Raji (cell line): ENCODE data around the gene RTEL1.

Experiments used
- POLR2A ChIP-seq: IDR thresholded peaks from 2 replicates; pipeline ENCODE4 v1.6.1; 2011; ENCODE audit warnings: low read depth, low read length, control low read depth; ENCODE audit not compliant: insufficient read depth

RTEL1 gene

DNA sequence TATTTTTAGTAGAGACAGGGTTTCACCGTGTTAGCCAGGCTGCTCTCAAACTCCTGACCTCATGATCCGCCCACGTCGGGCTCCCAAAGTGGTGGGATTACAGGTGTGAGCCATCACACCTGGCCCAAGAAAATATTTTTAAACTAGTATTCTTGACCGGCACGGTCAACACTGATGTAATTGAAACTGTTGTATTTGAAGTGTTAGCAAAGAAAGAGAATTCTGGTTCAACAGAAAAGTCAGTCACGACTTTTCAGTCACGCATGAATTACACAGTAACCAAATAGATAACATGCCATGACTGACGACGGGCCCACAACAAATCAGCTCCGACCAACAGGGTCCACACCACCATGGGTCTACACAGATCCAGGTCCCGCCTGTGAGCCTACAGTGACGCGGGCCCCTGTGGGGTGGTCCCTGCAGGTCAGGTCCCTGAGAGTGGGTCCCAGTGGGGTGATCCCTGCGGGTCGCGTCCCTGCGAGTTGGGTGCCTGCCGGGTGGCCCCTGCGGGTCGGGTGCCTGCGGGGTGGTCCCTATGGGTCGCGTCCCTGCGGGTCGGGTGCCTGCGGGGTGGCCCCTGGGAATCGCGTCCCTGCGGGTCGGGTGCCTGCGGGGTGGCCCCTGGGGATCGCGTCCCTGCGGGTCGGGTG, 32.2 kb upstream of the RTEL1 start:
- TF ChIP-seq POLR2A: peak; percentile 66

DNA sequence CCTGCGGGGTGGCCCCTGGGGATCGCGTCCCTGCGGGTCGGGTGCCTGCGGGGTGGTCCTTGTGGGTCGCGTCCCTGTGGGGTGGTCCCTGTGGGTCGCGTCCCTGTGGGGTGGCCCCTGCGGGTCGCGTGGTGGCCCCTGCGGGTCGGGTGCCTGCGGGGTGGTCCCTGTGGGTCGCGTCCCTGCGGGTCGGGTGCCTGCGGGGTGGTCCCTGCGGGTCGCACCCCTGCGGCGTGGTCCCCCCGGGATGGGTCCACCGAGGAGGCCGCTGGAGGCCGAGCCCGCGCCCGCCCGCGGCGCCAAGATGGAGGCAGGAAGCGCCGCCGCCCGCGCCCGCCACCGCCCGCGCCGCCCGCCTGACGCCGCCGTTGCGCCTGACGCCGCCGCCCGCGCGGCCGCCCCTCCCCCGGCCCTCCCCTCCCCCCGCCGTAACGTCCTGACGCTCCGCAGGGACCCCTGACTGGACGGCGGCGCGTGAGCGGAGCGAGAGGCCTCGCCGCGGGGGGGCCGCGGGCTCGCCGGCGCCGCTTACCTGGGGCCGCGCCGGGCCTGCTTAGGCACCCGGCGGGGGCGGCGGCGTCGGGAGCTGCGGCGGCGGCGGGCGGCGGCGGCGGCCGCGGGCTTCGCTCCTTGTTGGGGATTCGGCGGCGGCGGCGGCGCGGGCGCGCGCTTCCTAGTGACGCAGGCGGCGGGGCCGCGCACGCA, 31.5 kb upstream of the RTEL1 start, which contains the start of gene GMEB2:
GMEB2 (minus strand) TSS at position 678 of the 705 bp plus-strand sequence. CDS start 7,704 bp downstream, outside the sequence.
- peak; percentile 56; the same call in 1 of the 2 replicates for TF ChIP-seq POLR2A

DNA sequence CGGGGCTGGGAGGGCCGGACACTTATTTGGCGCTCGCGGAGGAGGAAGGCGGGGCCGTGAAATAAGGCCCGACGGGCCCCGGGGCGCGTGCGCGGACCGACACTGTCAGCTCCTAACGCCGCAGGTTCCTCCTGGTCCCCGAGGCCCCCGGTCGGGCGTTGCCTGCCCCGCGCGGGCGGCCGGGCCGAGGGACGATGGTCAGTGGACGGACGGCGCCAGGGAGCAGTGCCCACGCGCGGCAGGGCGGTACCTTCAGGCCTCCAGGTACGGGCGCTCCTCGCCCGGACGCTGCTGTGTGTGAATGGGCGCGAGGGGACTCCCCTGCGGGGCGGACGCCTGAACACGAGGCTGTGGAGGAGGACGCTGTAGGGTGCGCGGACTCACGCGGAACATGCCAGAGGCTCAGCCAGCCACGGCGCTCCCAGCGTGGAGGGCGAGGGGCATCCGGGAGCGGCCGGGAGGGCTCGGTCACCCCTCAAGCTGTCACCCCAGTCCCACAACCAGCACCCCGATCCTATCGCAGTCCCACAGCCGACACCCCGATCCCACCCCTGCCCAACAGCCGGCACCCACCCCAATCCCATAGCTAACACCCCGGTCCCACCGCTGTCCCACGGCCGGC, 30.9 kb upstream of the RTEL1 start:
- peak; percentile 89 for TF ChIP-seq POLR2A

DNA sequence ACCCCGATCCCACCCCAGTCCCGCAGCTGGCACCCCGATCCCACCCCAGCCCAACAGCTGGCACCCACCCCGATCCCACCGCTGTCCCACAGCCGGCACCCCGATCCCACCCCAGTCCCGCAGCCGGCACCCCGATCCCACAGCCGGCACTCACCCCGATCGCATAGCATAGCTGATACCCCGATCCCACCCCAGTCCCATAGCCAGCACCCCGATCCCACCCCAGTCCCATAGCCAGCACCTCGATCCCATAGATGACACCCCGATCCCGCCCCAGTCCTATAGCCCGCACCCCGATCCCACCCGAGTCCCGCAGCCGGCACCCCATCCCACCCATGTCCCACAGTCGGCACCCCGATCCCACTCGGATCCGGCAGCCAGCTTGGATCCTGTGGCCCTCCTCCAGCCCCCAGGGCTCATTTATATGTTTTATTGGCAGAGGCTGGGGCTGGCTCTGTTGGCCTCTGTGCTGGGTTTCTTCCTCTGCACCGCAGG, 30.3 kb upstream of the RTEL1 start:
- TF ChIP-seq POLR2A: no peak

DNA sequence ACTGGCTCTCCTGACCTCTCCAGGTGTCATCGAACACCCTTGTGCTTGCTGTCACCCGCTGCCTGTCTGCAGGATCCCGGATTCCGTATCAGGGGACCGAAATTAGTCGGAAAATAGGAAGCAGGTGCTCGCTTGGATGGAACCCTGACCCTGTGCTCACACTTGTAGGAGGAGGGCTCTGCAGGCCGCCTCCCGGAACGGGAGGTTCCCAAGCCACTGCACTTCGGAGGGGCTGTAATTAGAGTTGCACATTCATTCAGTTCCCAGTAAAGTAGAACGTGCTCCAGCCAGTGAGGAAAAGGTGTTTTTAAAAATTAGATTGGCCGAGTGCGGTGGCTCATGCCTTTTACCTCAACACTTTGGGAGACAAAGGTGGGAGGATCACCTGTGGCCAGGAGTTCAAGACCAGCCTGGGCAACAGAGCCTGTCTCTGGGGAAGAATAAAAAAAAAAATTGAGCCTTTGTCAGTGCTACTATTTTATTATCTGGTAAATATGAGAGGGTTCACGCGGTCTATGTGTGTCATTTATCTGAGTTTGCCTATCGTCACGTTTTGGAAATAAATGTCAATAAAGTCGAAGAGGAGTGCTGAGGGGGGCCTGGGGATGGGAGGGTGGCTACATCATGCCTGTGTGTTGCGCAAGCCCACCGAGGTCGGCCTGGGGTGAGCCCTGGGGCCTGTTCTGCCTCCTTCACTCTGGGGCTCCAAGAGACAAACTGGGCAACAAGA, 29.7 kb upstream of the RTEL1 start:
- no peak for TF ChIP-seq POLR2A

DNA sequence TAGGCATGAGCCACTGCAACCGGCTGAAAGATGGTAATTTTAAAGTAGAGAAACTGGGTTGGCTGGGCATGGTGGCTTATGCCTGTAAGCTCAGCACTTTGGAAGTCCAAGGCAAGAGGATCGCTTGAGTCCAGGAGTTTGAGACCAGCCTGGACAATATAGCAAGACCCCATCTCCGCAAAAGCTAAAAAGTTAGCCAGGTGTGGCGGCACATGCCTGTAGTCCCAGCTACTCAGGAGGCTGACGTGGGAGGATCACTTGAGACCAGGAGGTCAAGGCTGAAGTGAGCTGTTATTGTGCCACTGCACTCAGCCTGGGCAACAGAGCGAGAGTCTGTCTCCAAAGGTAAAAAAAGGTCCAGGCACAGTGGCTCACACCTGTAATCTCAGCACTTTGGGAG, 27.2 kb upstream of the RTEL1 start:
- 0 out of 2 replicates have a peak, but pooled peaks have one; percentile 22 for TF ChIP-seq POLR2A

DNA sequence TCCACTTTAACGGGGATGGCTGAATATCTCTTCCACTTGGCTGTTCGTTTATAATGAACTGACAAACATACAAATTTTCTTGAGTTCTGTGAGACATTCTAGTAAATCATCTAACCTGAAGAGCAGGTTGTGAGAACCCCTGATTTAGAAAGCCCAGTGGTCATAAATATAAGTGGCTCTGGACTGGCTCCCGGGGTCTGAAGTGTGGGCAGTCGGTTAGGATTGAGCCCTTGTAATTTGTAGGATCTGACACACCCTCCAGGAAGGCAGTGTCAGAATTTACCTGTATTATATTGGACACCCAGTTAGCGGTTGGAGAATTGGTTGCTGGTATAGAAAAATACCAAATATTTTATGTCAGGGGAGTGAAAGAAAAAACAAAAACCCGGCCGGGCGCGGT, 24.4 kb upstream of the RTEL1 start:
- TF ChIP-seq POLR2A: no peak

DNA sequence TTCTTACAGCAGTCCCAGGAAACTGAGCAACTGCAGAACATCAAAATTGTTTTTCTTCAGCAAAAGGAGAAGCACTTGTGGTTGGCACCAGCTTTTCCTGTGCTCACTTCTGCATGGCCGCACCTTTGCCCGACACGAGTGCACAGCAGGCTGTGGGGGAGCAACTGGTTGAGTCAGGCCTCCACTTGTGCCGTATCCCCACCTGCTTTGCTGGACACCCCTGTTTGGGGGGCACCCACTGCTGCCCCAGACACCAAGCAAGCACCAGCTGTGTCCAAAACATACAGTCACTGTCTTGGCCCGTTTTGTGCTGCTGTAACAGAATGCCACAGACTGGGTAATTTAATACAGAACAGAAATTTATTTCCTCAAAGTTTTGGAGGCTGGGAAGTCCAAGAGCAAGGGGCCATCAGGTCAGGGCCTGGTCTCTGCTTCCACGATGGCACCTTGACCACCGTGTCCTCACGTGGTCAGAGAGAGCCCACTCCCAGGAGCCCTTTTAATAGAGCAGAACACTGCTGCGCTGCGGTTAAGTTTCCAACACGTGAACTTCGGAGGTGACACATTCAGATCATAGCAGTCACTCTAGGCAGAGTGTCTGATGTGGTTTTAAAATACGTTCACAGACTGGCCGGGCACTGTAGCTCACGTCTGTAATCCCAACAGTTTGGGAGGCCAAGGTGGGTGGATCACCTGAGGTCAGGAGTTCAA, 22.5 kb upstream of the RTEL1 start:
- TF ChIP-seq POLR2A: peak; percentile 34

DNA sequence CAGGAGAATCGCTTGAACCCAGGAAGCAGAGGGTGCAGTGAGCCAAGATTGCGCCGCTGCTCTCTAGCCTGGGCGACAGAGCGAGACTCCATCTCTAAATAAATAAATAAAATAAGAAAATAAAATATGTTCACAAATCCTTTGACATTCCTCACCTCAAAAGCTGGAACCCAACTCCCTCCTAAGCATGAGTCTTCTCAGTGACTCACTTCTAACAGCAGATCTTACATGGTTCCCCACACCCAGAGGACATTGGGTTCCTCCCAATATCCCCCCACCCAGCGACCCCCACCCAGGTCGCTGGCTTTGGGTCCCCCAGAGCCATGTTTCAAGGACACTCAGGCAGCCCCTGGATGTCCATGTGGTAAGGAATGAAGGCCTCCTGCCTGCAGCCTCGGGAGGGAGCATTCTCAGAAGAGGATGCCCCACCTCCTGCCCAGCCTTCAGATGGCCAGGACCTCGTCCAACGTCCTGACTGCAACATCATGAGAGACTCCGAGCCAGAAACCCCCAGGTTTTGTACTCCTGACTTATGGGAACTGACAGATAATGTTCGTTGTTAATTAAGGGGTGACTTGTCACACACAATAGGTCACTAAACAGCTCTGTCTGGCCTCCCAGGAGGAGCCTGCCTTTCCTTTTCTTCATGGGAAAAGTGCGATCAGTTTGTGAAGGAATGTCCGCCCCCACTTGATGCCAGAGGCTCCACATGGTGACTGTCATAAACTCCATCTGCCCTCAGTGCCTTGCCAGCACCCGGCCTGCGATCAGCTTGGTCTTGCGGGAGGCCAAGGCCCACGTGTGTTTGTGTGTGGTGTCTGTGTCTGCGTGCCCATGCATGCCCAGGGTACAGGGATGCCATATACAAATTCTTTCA, 21.1 kb upstream of the RTEL1 start:
- TF ChIP-seq POLR2A: no peak

DNA sequence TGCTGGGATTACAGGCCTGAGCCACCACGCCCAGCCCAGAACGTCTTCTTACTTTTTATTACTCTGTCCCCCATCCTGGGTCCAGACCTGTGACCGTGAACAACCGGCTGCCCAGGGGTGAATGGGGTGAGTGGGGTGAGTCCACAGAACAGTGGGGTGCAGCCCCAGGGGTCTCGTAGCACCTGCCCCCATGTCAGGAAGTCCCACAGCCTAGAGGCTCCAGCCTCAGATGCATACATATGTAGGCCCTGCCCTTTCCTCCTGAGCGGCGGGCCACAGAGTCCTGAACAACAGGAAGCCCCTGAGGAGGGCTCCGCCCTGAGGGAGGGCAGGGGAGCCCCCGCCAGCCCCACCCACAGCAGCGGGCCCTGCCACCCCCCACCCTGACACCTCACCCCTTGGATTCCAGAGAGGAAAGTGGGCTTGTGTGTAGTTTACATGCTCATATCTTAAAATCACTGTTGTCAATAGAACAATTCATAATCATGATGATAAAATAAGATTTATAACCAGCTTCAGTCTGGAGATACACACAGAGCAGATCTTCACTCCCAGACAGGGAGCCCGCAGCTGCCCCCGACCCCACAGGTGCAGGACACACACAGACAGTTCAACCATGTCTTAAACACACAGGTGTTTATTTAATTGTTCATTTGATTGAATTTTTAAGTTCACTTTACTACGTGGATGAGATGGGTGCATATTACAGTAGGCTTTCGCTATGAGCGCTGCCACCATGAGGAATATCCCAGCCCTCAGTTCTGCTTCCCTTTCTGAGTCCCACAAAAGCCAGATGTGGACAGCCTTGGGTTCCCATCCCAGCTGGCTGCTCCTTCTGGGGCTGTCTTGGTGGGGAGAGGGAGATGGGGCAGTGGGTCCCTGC, 18.8 kb upstream of the RTEL1 start:
- TF ChIP-seq POLR2A: peak; percentile 74

DNA sequence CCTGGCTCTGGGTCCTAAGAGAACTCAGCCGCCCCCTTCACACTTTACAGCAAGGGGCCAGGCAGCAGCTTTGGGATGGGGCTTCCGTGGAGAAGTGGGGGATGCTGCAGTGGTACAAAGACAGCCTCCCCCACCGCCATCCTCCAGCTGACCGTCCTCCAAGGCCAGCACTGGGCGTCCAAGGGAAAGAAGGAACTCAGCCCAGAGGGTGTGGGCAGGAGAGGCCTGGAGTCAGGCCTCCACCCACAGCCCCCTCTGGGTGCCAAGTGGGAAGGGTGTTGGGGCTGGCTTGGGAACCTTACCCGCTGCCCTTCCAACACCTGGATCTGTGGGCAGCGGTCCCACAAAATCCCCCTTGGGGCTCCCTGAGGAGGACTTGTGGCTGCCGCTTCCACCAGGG, 18.0 kb upstream of the RTEL1 start:
- TF ChIP-seq POLR2A: no peak

DNA sequence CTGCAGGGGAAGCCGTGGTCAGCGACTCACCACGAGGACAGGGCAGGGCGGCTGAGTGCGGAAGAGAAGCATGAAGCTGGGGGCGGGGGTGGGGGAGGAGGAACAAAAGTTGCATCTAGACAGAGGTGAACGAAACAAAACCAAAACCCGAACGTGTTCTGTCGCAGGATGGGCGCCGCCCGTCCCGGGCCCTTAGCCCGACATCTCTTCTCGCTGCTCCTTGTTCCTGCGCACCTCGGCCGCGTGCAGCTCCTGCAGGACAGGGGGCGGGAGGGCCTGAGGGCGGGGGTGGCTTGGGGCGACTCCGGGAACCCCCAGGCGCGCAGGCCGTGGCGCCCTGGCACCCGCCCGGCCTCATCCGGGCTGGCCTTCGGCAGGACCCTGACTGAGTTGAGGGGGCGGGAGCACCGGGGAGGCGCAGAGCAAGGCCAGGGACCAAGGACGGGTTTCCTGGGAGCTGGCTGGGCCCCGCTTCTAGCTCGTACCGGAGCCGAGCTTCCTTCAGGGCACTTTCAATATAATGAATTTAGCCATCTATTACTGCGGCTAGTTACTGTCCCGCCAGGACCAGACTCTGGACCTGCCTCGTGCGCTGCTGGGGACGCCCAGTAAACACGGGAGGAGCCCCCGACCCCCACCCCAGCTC, 16.8 kb upstream of the RTEL1 start:
- peak; percentile 12; the same call in 1 of the 2 replicates for TF ChIP-seq POLR2A
